Skin of body (tissue), 2 donors: ENCODE data around the gene ELF4. TPM values are rescaled to one million over a fixed set of nuclear protein-coding genes. Genes with fewer than 3 reads are reported as not detected.
A peak's percentile ranks its signal among the peaks of the same experiment; 100 is the strongest.
"Not testable (repeated sequence)": the region's sequence is repeated elsewhere in the genome, so short reads cannot be mapped to it uniquely, and the experiment has no call there.

ENCODE experiments used
- DNase-seq: peaks from one replicate; lab custom pipeline; 2025; lab: John Stamatoyannopoulos, UW
- total RNA-seq: library from RNA; depleted of rRNA; stranded (reverse); fragments of >200 nt; gene quantifications from one replicate; pipeline ENCODE4 v1.2.3, GENCODE V29; 2014

The ELF4 gene
- total RNA-seq, 1 donor from 2014 or later, result 10.8 TPM

DNA sequence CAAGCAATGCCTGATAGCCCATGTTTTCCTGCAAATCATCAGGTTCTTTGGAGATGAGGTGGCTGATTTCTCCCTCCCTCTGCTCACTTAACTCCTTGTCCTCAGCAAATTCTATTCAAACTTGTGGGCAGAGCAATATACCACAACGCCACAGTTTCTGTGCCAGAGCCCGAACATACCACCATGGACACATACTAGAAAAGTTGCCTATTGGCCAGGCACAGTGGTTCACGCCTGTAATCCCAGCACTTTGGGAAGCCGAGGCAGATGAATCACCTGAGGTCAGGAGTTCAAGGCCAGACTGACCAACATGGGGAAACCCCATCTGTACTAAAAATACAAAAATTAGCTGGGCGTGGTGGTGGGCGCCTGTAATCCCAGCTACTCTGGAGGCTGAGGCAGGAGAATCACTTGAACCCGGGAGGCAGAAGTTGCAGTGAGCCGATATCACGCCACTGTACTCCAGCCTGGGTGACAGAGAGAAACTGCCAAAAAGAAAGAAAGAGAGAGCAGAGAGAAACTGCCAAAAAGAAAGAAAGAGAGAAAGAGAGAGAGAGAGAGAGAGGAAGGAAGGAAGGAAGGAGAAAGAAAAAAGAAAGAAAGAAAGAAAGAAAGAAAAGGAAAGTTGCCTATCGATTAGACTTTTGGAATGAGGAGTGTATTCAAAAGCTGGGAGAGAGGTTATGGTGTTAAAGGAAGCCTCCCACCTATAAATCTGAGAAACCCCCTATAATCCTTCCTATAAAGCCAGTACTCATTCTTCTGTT, 5.0 kb upstream of the ELF4 start:
- not testable (repeated sequence) for DNase-seq

DNA sequence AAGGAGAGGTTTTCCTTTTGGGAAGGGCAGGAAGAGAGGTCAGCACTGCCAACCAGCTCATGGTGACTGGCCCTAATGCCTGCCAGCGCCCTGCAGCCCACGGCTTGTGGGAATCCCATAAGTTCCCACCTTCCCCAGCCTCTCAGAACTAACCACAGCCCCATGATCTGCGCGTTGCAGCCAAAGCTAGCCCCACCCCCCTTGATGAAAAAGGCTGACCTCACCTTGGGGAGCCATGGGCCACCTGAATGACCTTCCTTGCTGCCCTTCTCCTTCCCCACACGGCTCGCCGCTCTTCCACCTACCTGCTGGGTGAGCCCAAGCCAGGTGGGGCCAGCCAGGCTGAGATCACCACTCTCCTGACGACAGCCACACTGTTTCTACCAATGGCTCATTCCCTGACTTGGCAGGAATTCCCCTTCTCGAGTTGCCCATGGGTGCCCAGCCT, 3.9 kb upstream of the ELF4 start:
- DNase-seq, result no peak

DNA sequence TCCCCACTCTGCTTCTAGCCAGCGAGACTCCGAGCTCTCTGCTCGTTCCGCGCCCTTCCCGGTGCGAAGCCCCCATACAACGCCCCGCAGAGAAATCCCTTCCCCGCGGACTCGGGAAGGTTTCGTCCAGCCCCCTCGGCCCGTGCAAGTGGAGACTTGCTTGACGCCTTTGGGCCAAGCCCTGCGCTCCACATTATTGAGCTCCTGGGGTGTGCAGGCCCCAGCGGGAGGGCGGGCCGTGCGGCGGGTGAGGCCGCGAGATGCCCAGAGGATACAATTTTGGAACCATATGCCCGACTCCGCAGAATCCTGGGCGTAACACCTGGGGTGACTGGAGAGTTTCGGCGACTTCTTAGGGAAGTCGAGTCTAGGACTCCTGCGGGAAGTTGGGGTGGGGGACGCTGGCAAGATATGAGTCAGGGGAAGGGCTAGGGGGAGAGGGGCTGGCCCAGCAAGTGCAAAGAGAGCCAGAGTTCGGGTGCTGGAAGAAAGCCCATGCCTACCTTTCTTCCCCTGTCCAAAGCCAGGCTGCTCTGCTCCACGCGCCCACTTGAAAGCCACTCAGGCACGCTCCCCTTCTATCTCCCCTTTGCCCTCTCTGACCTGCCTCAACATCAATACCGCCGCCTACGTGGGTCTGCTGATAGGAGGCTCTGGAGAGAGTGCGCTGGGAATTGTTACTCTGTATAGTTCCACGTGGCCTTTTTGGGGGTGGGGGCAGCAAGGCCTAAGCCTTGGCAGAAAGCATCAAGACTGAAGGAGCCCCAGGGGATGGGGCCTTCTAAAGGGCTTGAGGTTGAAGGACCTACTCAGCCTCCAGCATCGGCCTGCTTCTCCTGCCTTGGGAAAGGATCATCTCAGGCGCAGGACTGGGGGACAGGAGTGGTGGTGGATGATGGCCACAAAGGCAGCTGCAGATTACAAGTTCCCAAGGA, 1.2 kb upstream of the ELF4 start:
- DNase-seq, result no peak

DNA sequence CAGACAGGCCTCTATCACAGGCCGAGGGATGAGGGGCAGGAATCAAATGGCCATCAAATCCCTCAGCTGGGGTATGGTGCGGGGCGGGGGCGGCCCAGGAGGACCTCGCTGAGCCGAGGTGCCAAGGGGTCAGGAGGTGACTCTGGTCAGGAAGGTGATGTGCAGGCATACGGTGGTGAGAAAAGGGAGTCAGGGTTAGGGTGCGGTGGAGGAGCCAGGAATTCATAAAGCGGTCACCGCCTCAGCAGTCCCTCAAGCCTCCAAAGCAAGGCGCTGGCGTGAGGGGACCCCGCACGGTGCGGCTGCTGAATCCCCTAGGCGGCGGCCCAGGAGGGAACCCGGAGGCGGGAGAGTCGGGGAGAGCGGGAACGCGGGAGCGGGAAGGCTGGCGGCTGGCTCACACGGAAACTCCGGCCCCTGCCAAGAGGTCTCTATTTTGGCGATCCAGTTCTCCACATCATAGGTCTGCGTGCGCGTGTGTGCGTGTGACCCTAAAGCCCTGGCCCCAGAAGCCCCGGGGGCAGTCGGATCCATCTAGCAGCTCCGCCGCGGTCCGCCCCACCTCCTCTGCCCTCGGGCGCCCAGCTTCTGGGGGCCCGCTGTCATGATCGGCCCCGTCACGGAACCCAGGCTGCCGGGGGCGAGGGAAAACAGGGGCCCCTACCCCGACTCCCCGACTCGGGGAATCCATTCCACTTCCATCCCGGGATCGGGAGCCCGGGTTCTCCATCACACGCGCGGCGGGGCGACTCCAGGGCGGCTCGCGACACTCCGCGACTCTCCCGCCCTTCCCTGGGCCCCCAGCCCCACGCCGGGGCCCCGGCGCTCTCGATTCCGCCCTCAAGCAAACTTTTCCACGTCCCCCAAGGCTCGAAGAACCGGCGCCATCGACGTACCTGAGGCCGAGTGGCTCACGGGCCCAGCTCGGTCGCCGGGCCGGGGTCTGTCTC, 593 bp downstream of the ELF4 start:
- peak; percentile 12 for DNase-seq

DNA sequence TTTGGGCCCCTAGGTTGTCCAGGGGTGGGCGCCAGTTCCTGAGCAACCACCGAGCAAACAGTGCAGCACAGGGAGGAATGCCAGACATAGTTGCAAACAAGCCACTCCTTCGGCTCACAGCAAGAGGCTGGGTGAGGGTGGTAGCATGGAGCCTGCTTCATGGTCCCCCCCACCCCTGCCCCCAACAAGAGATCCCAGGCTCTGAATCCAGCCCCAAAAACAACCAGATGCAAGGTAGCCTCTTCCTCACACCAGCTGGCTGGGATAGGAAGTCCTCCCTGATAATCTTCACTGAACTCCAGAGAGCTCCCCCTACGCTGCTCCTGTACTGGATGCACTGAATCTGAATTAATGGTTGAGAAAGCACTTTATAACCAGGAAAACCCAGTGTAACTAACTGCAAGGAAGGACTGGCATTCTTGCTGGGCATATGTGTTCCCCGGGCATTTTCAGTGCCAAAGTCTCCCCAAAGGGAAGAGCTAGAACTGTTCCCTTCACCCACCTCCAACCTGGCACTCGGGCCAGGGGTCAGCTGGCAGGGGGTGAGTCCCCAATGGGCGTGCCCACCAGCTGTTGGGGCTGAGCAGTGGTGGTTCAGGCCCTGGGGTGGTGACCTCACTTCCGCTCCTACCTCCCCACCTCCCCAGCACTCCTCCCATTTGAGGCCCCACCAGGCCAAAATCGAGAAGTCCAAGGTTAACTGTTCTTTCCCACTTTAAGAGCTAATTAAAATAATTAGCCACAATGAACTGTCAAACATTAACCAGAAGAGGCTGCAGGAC, 1.5 kb downstream of the ELF4 start:
- peak; percentile 0 for DNase-seq

DNA sequence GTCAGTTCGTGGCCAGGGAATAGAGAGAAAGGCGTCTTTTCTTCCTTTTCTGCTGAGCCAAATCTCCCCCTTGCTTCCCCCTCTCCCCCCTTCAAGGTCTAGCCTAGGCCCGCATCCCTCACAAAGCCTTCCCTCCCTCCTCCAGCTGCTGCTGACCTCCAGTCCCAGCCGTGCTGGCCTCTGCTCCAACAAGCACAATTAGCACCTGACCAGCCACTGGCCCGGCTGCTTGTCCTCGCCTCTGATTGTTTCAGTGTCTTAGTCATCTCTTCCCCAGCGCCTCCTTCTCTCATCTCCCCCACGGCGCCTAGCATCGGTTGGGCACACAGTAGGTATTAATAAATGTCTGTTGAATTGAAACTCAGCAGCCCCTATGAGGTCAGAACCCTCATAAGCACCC, 4.2 kb downstream of the ELF4 start:
- no peak for DNase-seq

DNA sequence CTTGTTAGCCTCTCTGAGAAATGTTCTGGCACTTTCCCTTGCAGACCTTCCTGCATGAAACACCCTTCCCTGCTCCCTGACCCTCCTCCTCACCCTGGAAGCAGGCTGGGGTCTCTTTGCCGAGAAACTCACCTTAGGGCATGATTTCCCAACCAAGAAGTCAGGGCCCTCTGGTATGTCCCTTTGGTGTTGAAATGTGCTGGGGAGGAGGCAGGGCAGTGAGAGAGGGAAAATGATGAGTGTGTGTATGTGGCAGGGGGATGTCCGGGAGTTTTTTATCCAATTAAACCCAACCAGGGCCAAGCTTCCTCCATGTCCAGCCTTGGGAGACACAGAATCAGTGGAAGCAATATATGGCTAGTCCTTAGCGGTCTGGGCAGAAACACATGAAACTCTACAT, 5.1 kb downstream of the ELF4 start:
- DNase-seq, result no peak

DNA sequence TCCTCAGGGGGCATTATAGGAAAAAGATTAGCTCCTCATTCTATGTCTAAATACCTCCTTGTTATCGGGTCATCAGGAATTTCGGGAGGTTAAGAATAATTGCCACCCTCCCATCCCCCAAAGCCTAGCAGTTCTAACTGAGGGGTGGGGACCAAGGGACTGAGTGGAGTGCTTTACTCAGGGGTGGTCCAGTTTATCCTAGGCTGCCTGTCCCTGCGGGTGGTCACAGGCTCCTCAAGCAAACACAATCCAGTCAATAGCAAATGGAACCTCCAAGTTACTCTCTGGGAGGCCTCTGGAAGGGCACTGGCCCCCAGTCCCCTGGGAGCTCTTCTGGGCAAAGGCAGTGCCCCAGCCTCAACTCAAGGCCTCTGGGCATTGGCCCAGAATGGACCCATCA, 6.7 kb downstream of the ELF4 start:
- no peak for DNase-seq

DNA sequence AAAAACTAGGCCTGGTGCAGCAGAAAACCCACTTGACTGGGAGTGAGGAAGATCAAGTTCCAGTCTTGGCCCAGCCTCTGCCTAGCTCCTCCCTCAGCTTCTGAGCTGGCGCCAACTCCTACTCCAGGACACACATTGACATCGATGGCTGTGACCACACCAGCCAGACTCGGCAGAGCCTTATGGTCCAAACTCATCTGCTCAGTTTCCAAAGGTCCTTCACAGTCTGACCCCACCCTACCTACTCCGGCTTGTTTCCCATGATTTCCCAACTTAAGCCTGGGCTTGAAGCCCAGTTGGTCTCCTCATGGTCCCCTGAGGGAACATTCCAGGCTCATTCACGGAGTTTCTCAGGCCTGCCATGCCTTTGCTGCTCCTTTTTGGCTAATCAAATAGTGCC, 10.1 kb downstream of the ELF4 start:
- DNase-seq, result no peak

DNA sequence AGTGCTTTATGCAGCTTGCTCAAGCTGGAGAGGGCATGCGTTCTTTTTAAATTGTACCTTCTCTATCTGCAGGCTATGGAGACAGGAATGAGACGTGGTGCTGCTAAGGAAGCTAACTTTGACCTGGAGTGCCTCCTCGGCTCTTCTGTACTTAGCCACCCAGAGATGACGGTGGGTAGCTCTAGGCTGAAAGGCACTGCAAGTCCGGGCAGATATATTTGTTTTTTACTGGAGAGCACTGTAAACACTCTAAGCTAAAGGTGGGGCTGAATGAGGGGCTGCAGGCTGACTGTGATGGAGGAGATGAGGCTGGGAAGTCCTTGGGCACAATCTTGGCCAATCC, 12.1 kb downstream of the ELF4 start:
- no peak for DNase-seq

DNA sequence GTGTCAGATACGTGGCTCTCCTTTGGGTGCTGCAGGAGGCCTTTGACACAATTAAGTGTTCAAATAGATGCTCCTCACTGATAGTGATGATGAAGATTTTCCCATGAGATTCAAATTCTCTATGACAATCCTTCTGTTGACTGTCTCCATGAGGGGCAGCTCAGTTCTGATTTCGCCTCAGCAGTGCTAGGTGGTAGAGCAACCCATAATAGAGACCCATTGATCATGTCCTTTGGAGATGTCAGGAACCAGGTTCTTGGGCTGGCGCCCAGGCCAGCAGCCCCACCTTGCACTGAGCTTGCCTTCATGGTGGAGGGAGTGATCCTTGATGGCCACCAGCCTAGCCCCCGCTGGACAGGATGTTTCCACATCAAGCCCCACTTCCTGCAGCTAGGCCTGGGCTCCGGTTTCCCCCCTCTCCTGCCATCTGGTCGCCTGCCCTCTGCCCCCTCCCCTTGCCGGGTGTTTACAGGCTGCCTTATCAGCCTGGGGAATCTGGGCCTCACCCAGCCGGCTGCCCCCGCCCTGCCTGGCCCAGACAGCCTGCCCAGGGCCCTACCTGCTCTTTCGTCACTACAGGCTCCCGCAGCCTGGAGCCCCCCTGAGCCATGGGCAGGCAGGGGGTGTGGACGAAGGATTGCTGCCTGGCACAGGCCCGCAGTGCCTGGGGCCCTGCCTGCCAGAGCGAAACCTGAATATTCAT, 12.6 kb downstream of the ELF4 start:
- no peak for DNase-seq

DNA sequence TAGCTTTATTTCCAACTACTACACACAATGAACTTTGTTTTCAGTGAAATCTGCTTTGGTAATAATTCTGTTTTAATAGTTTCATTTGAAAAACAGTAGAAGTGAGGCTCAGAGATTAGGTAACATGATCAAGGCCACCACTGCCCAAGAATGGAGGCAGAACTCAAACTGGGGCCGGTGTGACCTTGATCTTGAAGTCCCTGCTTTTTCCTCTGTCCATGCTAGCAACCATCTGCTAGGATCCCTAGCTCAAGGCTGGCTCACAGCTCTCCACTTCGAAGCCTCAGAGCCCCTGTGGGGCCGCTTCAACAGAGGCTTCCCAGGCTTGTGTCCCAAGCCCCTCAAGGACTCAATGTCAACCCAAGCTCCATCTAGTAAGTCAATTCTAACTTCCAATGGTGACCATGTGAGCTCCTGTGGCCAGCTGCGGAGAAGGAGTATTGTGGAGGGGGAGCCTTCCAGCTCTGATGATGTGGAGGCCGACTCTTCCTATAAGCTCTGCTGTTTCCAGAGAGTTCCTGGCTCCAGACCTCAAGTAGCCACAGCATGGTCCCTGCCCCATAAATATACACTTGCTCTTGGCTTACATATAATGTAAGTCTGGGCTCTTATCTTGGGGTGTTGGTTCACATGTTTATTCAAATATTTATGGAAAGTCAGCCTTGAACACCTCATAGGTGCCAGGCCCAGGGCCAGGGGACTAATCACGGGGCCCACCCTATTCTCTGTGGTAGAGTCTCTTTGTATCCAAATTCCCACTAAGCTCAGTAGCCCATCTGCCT, 14.9 kb downstream of the ELF4 start:
- DNase-seq, result no peak

DNA sequence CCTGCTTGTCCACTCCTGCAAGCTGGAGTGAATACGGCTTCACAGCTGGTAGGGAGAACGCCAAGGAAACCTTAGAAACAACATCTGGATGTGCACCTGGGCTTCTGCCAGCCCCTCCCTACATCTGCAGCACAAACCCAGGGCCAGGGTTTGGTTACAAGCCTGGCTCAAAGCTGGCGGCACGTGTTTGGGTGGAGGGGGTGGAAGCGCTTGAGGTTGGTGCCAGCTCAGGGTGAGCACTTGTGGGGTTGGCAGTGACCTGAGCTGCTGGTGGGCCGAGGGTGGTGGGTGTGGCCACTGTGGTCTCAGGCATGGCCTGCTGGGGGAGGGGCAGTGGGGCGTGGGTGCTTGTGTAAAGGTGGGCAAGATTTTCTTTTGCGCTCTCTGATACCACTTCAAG, 15.6 kb downstream of the ELF4 start:
- DNase-seq, result no peak

DNA sequence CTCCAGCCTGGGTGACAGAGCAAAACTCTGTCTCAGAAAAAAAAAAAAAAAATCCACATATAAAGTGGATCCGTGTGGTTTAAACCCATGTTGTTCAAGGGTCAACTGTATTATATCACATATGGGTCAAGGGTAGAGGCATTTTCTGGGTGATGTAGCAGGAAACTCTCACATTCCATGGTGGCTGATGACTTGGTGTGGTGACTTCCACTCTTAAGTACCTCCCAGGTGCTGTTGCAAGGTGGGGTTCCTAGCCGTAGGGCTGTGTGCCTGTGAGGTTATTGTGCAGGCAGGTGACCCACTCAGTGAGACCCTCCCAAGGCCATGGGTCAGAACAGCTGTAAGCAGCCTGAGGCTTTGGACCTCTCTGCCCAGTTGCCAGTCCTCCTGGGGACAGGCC, 17.0 kb downstream of the ELF4 start:
- DNase-seq, result no peak

DNA sequence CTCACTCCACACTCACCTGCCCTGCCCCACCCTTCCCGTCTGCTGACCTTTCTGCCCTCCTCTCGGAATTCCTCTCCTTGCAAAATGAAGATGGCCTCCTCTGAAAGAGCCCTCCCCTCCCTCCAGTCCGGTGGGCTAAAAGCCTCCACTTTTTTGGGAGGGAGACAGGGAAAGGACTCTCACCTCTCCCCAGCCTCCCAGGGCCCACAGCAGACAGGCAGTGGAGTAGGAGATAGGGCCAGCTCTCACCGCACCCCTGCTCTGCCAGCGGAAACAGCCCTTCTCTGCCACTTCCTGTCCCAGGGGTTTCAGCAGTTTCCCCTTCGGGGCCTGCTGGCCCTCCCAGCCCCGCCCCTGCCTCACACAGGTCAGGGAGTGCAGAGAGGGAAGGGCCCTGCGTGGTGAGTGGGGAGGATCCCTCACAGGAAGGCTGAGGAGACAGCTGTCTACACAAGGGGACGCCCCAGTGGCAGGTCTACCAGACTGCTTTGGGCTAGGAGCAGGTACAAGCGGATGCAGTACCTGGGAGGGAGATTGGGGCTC, 18.2 kb downstream of the ELF4 start:
- DNase-seq, result no peak

DNA sequence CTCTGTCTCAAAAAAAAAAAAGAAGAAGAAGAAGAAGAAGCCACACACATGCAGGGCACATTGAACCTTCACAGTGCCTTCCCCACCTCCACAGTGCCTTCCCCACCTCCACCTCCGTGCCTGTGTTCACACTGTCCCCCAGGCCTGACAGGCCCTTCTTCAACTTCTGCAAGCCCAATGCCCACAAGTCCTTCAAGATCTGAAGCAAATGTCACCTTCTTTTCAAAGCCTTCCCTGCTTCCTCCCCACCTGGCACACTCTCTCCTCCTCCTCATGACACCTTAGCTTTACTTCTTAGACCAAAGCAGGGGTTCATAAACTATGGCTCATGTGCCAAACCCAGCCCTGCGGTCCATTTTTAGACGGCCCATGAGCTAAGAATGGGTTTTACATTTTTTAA, 19.9 kb downstream of the ELF4 start:
- DNase-seq, result no peak

DNA sequence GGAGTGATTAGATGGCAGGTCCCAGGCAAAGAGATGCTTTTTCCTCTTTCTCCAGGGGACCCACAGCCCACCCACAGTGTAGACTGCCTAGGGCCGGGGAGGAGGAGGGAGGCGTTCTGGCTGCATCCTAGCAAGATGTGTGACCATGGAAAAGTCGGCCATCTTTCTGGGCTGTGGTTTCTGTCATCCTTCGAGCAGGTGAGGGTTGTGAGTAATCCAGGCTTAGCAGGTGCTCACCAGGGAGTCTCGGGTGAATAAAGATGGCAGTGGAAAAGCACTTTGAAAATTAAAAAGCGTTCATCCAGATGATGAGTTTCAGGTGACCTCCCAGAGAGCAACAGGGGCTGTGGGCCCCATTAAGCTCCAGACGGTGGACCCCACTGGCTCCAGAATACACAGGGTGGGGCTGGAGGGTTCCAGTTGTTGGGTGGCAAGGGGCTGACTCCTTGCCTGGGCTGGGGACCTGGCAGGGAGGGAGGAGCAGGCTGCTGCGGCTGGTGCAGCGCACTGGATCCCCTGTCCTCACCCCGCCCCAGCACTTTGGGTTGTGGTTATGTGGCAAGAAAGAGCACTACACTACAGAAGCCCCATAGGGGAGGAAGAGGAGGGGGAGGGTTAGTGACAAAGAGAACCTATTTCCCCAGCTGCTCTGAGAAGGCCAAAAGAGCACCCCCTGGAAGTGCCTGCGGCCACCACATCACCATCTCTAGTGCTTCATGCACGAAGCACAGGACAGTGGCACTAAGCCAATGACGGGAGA, 23.7 kb downstream of the ELF4 start:
- no peak for DNase-seq
